Activated CD8-positive, alpha-beta memory T cell treated with anti-CD3 and anti-CD28 coated beads for 36 hours (primary cell): ENCODE results near the gene SPNS3. TPM values are rescaled to one million over a fixed set of nuclear protein-coding genes. Genes with fewer than 3 reads are reported as not detected.

Experiments
- CTCF ChIA-PET: fragments of 350-600 bp; sonication (Branson Sonifier 250); formaldehyde crosslinking; loops from one replicate; lab custom pipeline; 2021; ENCODE audit warnings: antibody characterized with exemption; lab: Charles Lee
- POLR2A ChIA-PET: fragments of 350-600 bp; sonication (Branson Sonifier 250); formaldehyde crosslinking; loops from one replicate; lab custom pipeline; 2021; ENCODE audit warnings: antibody characterized with exemption; lab: Charles Lee
- total RNA-seq, 2 experiments: library from RNA; stranded (reverse); gene quantifications; one replicate each; pipeline ENCODE4 v1.2.3, GENCODE V29; 2021

SPNS3 gene
- total RNA-seq, 2 experiments from 2014 or later, result 17.8 to 20.5 TPM

GRCh38 chr17:4512156-4513112, 78.7 kb downstream of the SPNS3 start:
- POLR2A ChIA-PET, result no interaction called here

GRCh38 chr17:4513113-4514032, 79.6 kb downstream of the SPNS3 start:
- ChIA-PET CTCF (no interaction called here), POLR2A (no interaction called here)

More at GRCh38 chr17:4512156-4513112, 78.7 kb downstream of the SPNS3 start:
- CTCF ChIA-PET, result interaction anchor here (0.9 kb wide), 1 partner anchor 41 kb away, joined by 3 read pairs; no protein-coding TSS in a partner anchor

GRCh38 chr17:4514206-4514605, 80.5 kb downstream of the SPNS3 start:
- ChIA-PET CTCF (no interaction called here), POLR2A (no interaction called here)

- ChIA-PET POLR2A (no interaction called here), CTCF (no interaction called here)
Observed at GRCh38 chr17:4514779-4515178, 81.0 kb downstream of the SPNS3 start.

GRCh38 chr17:4515501-4515900, 81.8 kb downstream of the SPNS3 start:
- CTCF ChIA-PET, result no interaction called here
- POLR2A ChIA-PET, result no interaction called here

GRCh38 chr17:4516735-4517134, 83.0 kb downstream of the SPNS3 start:
- ChIA-PET CTCF (interaction anchor here (0.6 kb wide), 1 partner anchor 93 kb away, joined by 3 read pairs; no protein-coding TSS in a partner anchor), POLR2A (interaction anchor here (0.6 kb wide), 1 partner anchor 23 kb away, joined by 3 read pairs; no protein-coding TSS in a partner anchor)

GRCh38 chr17:4518901-4519300, 85.2 kb downstream of the SPNS3 start:
- POLR2A ChIA-PET, result interaction anchor here (0.7 kb wide), 1 partner anchor 20 kb away, joined by 3 read pairs; no protein-coding TSS in a partner anchor
- CTCF ChIA-PET, result no interaction called here

- ChIA-PET CTCF (no interaction called here), POLR2A (interaction anchor here (0.7 kb wide), 1 partner anchor 20 kb away, joined by 3 read pairs; no protein-coding TSS in a partner anchor)
Observed at GRCh38 chr17:4519361-4519788, 85.6 kb downstream of the SPNS3 start.

- POLR2A ChIA-PET, result no interaction called here
- CTCF ChIA-PET, result interaction anchor here (0.5 kb wide), 1 partner anchor 97 kb away, joined by 3 read pairs; no protein-coding TSS in a partner anchor
Observed at GRCh38 chr17:4520060-4520893, 86.5 kb downstream of the SPNS3 start.

- ChIA-PET POLR2A (no interaction called here), CTCF (no interaction called here)
Observed at GRCh38 chr17:4520894-4521600, 87.3 kb downstream of the SPNS3 start.

- ChIA-PET CTCF (no interaction called here), POLR2A (no interaction called here)
Observed at GRCh38 chr17:4522661-4523060, 88.9 kb downstream of the SPNS3 start.

GRCh38 chr17:4523946-4524345, 90.2 kb downstream of the SPNS3 start:
- POLR2A ChIA-PET, result no interaction called here
- CTCF ChIA-PET, result no interaction called here

- ChIA-PET POLR2A (no interaction called here), CTCF (no interaction called here)
Observed at GRCh38 chr17:4525691-4526397, 92.1 kb downstream of the SPNS3 start.

GRCh38 chr17:4527134-4527533, 93.4 kb downstream of the SPNS3 start:
- POLR2A ChIA-PET, result no interaction called here
- CTCF ChIA-PET, result interaction anchor here (1.3 kb wide), 1 partner anchor 17 kb away, joined by 3 read pairs; no protein-coding TSS in a partner anchor

- ChIA-PET CTCF (interaction anchor here (1.3 kb wide), 1 partner anchor 17 kb away, joined by 3 read pairs; no protein-coding TSS in a partner anchor), POLR2A (interaction anchor here (0.7 kb wide), 1 partner anchor 12 kb away, joined by 3 read pairs; no protein-coding TSS in a partner anchor)
Observed at GRCh38 chr17:4527566-4528125, 93.9 kb downstream of the SPNS3 start.

GRCh38 chr17:4529533-4530152, 95.9 kb downstream of the SPNS3 start:
- ChIA-PET CTCF (interaction anchor here (0.5 kb wide), 1 partner anchor 530 kb away, joined by 5 read pairs; no protein-coding TSS in a partner anchor), POLR2A (no interaction called here)
